Measurements from ENCODE around the gene HSBP1L1. TPM values are rescaled to one million over a fixed set of nuclear protein-coding genes. Genes with fewer than 3 reads are reported as not detected.

HSBP1L1 gene
- total and polyA plus RNA-seq, 4 donors = 12.2 to 61.0 (median 26.4) TPM

- WGBS = 91% methylated on average over 25 of the region's 25 CpGs
Measured at GRCh38 chr18:79937103-79937860, 27.2 kb upstream of the HSBP1L1 start.

GRCh38 chr18:79938196-79938595, 26.2 kb upstream of the HSBP1L1 start:
- no peak for DNase-seq (ENCODE audit: low spot score)
- no peak overlapping the region for H3K4me3 ChIP-seq (ENCODE audit: low read depth in 1 of 3, low read length in 3 of 3)
- no peak for TF ChIP-seq ATF3 (IDR thresholded peaks at IDR 0.05)
- no peak for TF ChIP-seq EGR1 (IDR thresholded peaks at IDR 0.05; ENCODE audit: low read depth in 2 of 2)
- no peak for TF ChIP-seq HNF4G (IDR thresholded peaks at IDR 0.05)
- TF ChIP-seq REST (IDR thresholded peaks at IDR 0.05) = no peak
- TF ChIP-seq RAD21 (IDR thresholded peaks at IDR 0.05) = no peak
- no peak for TF ChIP-seq FOXA1 (IDR thresholded peaks at IDR 0.05)
- TF ChIP-seq JUND (IDR thresholded peaks at IDR 0.05) = no peak
- TF ChIP-seq NR2F2 (IDR thresholded peaks at IDR 0.05) = no peak
- no peak for TF ChIP-seq CTCF (IDR thresholded peaks at IDR 0.05; ENCODE audit: low read depth, low read length, missing input control)
- TF ChIP-seq SP1 (IDR thresholded peaks at IDR 0.05) = no peak
- no peak for TF ChIP-seq HNF4A (conservative IDR thresholded peaks at IDR 0.05)
- no peak for TF ChIP-seq MAX (IDR thresholded peaks at IDR 0.05)
- TF ChIP-seq TAF1 (conservative IDR thresholded peaks at IDR 0.05) = no peak
- TF ChIP-seq GABPA (IDR thresholded peaks at IDR 0.05 in 1 of 2, conservative IDR thresholded peaks at IDR 0.05 in 1 of 2) = no peak
- TF ChIP-seq YY1 (IDR thresholded peaks at IDR 0.05) = no peak
- TF ChIP-seq FOXA2 (IDR thresholded peaks at IDR 0.05) = no peak
- TF ChIP-seq ZBTB33 (IDR thresholded peaks at IDR 0.05) = no peak
- TF ChIP-seq RXRA (IDR thresholded peaks at IDR 0.05) = no peak
- WGBS = 52% methylated on average over 9 of the region's 9 CpGs
- H3K27ac ChIP-seq (ENCODE audit: low read depth in 1 of 2, low read length in 2 of 2) = peak overlapping the region in 1 of 2 donors; percentile 86
- peaks cover 3 to 12% (median 11%) of the 10 kb centered on the region in 4 donors for H3K36me3 ChIP-seq (ENCODE audit: control insufficient read depth in 4 of 4, insufficient read depth in 3 of 4, low read depth in 1 of 4, low read length in 3 of 4)
- no peak overlapping the region for H3K9ac ChIP-seq (ENCODE audit: low read depth in 1 of 2, low read length in 2 of 2)
- no peaks in the 10 kb centered on the region for H3K9me3 ChIP-seq (ENCODE audit: control insufficient read depth in 4 of 4, low read length in 3 of 4)
- no peaks in the 10 kb centered on the region for H3K27me3 ChIP-seq (ENCODE audit: control insufficient read depth in 4 of 4, insufficient read depth in 4 of 4, low read length in 3 of 4)
- H3K4me1 ChIP-seq (ENCODE audit: control insufficient read depth in 4 of 4, insufficient read depth in 4 of 4, low read length in 3 of 4) = peaks cover 41 to 95% (median 86%) of the 10 kb centered on the region in 4 donors

More at GRCh38 chr18:79937103-79937860, 27.2 kb upstream of the HSBP1L1 start:
- TF ChIP-seq FOXA2 (IDR thresholded peaks at IDR 0.05) (no peak), NR2F2 (IDR thresholded peaks at IDR 0.05) (no peak), RXRA (IDR thresholded peaks at IDR 0.05) (no peak), MAX (IDR thresholded peaks at IDR 0.05) (no peak), ZBTB33 (IDR thresholded peaks at IDR 0.05) (no peak)
- Histone ChIP-seq H3K27me3 (ENCODE audit: control insufficient read depth in 4 of 4, insufficient read depth in 4 of 4, low read length in 3 of 4) (no peaks in the 10 kb centered on the region), H3K4me1 (ENCODE audit: control insufficient read depth in 4 of 4, insufficient read depth in 4 of 4, low read length in 3 of 4) (peaks cover 33 to 86% (median 78%) of the 10 kb centered on the region in 4 donors), H3K36me3 (ENCODE audit: control insufficient read depth in 4 of 4, insufficient read depth in 3 of 4, low read depth in 1 of 4, low read length in 3 of 4) (peaks cover 0 to 6% (median 3%) of the 10 kb centered on the region in 4 donors), H3K4me3 (ENCODE audit: low read depth in 1 of 3, low read length in 3 of 3) (no peak overlapping the region), H3K9ac (ENCODE audit: low read depth in 1 of 2, low read length in 2 of 2) (no peak overlapping the region), H3K9me3 (ENCODE audit: control insufficient read depth in 4 of 4, low read length in 3 of 4) (no peaks in the 10 kb centered on the region), H3K27ac (ENCODE audit: low read depth in 1 of 2, low read length in 2 of 2) (peak overlapping the region; percentile 83 to 86)
- no peak for DNase-seq (ENCODE audit: low spot score)
